GM18520 (cell line): ENCODE data around the gene TMBIM4.

Source experiments
- ATAC-seq: cut with Tn5 transposase; IDR thresholded peaks from one replicate; pipeline ENCODE4 v1.9.1; 2021; ENCODE audit not compliant: unreplicated experiment

The TMBIM4 gene

DNA sequence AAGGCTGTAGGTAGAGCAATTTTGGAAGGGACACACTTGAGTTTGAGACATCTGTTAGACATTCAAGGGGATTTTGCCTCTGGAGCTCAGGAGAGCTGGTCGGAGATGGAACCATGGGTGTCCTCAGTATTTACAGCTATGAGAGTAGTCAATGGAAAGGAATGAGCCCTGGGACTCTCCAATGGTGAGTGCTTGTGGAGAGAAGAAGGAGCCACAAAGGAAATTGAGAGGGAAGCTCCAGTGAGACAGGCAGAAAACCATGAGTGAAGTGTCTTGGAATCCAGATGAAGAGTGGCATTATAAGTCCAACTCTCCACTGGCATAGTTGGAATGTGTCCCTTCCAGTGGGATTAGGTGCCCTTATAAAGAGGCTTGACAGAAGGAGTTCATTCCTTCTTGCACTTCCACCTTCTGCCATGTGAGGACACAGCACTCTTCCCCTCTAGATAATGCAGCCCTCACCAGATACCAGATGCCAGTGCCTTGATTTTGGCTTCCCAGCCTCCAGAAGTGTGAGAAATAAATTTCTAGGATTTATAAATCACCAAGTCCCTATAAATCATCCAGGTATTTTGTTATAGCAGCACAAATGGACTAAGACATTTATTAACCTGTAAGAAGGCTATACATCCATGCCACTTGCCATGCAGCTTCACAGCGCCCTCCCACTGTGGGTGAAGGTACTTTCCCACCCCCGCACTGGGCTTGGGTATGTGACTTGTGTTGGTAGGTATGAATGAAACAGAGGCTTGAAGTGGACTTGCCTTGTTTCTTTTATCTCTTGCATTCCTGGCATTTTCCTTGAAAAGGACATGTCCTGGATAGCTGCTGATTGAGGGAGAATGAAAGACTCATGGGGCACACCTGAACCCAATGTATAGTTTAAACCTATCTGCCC is 66.5 kb downstream of the TMBIM4 start:
- ATAC-seq, result no peak

DNA sequence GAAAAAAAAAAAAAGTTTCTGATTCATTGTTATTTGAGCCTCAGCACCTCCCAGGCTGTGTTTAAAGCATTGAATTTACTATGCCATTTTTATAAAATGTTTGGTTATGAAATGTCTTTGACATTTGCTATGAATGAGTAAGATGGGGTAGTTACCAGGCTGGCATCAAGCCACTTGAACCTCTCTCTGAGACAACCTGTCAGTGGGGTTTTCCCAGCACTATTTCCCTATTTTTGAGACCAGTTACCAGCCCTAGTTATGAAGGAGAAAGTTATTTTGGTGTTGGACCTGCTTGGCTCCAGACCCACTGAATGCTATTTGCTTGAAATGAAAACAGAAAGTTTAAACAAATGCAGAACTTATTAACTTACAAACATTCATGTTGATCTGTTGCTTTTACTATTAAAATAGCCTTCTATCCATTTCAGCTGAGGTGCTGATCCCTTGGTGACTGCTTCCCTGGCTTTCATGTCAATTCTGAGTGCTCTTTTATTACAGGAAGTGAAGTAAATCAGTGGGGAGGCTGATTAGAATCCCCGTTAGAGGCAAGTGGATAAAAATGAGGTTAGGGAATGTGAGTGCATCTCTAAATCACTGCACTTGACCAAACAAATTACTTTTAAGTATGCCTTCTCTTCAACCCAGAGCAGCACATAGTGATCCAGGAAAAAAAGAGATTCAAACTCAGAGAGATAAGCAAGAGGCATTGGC is 77.1 kb downstream of the TMBIM4 start:
- ATAC-seq, result peak; percentile 66

- ATAC-seq, result no peak
Observed at GRCh38 chr12:66090157-66090556, 79.6 kb downstream of the TMBIM4 start.

DNA sequence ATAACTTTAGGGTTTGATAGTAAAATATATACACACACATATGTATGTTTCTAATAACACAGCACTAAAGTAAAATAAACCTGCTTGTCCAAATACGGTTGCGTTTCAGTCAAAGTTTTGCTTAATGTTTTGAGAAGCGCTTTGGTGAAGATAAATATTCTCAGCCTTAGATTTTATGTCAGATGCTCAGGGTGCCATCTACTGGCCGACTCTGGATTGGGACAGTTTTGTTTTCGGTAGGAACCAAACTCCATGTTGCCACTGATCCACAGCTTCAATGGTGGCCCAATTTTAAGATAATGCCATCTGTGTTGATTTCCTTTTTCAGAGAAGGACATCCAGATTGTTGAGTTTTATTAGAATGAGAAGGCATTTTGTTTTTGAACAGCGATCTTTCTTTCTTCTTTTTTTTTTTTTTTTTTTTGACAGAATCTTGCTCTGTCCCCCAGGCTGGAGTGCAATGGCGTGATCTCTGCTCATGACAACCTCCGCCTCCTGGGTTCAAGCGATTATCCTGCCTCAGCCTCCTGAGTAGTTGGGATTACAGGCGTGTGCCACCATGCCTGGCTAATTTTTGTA is 82.3 kb downstream of the TMBIM4 start:
- no peak for ATAC-seq

GRCh38 chr12:66085998-66086397 is 83.8 kb downstream of the TMBIM4 start:
- no peak for ATAC-seq
